K562 (cell line): Measurements from ENCODE around the gene ST6GALNAC1.

Source experiments
- CTCF ChIP-seq, 3 experiments: IDR thresholded peaks in 2 of 3; conservative IDR thresholded peaks in 1 of 3; 2 replicates each; pipeline ENCODE4 v1.5.1; 2011 to 2012; ENCODE audit warnings: low read length in 3 of 3, mild to moderate bottlenecking in 3 of 3, control low read depth in 2 of 3, improper control_type of control experiment in 1 of 3, inconsistent platforms in 1 of 3, low read depth in 1 of 3, mixed read lengths in 1 of 3, moderate library complexity in 1 of 3; ENCODE audit not compliant: insufficient read depth in 2 of 3
- EZH2 ChIP-seq: IDR thresholded peaks from 2 replicates; pipeline ENCODE4 v1.6.1; 2012; ENCODE audit warnings: low read depth, mild to moderate bottlenecking, inconsistent platforms, low read length, borderline replicate concordance
- POLR2AphosphoS5 ChIP-seq: IDR thresholded peaks from 2 replicates; pipeline ENCODE4 v1.6.1; 2011; ENCODE audit warnings: mild to moderate bottlenecking, low read depth, low read length, moderate library complexity; ENCODE audit not compliant: control insufficient read depth, insufficient read depth

GRCh38 chr17:76593959-76594358 is 49.6 kb downstream of the ST6GALNAC1 start:
- TF ChIP-seq CTCF (IDR thresholded peaks at IDR 0.05 in 2 of 3, conservative IDR thresholded peaks at IDR 0.05 in 1 of 3; ENCODE audit: insufficient read depth in 2 of 3, low read depth in 1 of 3, low read length in 3 of 3) (peak; percentile 14 to 40 (median 26); a peak in 3 of 6 replicates), POLR2AphosphoS5 (no peak), EZH2 (no peak)
